GM23248 (cell line): ENCODE measurements around the gene CST7.

ENCODE experiments used
- EZH2 ChIP-seq: fragments of 200-600 bp; sonication (generic); IDR thresholded peaks from 2 replicates; pipeline ENCODE4 v1.6.1; 2018; ENCODE audit warnings: antibody characterized with exemption, mild to moderate bottlenecking; ENCODE audit not compliant: insufficient read depth, poor library complexity, severe bottlenecking
- EZH2phosphoT487 ChIP-seq: fragments of 200-600 bp; sonication (generic); IDR thresholded peaks from 2 replicates; pipeline ENCODE4 v1.6.1; 2018; ENCODE audit warnings: antibody characterized with exemption, moderate library complexity, mild to moderate bottlenecking, low read depth; ENCODE audit not compliant: insufficient read depth

DNA sequence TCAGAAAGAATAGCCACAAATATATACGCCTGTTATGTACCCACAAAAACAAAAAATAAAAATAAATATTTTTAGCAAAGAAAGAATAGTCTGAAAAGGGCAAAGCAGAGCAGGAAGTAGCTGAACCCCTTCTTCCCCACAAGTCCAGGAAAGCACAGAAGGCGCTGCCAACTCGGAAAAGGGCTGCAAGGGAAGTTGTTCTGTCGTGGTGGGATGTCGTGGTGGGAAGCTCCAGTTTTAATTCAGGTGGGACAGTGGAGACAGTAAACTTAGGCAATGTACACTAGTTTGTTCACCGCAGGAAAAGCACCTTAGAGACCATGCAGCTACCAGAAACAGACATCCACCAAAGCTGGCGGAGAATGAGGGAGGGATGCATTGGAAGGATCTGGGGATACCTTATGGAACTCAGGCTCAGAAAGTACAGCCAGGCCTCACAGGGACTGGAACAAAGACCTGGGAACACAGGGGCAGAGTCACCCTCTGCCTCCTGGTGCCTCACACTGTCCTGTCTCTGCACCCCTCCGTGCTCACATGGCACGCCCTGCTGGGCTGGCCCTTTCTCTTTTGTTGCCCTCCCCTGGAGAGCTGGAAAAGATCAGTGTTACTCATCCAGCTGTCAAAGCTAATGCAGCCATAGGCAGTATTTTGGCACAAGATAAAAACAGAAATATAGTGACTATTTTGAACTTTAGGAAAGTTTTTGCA is 46.8 kb downstream of the CST7 start:
- TF ChIP-seq EZH2phosphoT487: no peak
- TF ChIP-seq EZH2: no peak
